HG02973 (cell line): Measurements from ENCODE around the gene HS3ST6.
"Not testable (repeated sequence)": the region's sequence is repeated elsewhere in the genome, so short reads cannot be mapped to it uniquely, and the experiment has no call there.

Experiments
- ATAC-seq: cut with Tn5 transposase; IDR thresholded peaks from one replicate; pipeline ENCODE4 v1.9.1; 2021; ENCODE audit warnings: moderate library complexity; ENCODE audit not compliant: unreplicated experiment

HS3ST6 gene

GRCh38 chr16:1908983-1909382 lies 9.2 kb downstream of the HS3ST6 start:
- no peak for ATAC-seq

DNA sequence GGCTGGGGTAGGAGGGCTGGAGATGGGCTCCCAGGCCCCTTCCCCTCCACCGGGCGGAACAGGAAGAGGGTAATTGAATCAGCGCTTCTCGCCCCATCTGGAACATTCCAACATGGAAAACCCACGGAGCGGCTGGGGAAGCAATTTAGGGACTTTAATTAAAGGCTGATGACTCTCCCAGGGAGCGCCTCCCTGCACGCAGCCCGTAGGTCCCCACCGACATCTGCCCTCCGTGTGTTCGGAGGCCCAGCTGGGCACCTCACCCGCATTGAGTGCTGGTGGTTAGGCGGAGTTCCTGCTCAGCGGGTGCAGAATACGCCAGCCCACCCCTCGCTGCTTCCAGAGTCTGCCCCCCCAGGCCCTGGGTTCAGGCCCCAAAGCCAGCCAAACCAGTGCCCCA lies 10.0 kb downstream of the HS3ST6 start:
- ATAC-seq: no peak

DNA sequence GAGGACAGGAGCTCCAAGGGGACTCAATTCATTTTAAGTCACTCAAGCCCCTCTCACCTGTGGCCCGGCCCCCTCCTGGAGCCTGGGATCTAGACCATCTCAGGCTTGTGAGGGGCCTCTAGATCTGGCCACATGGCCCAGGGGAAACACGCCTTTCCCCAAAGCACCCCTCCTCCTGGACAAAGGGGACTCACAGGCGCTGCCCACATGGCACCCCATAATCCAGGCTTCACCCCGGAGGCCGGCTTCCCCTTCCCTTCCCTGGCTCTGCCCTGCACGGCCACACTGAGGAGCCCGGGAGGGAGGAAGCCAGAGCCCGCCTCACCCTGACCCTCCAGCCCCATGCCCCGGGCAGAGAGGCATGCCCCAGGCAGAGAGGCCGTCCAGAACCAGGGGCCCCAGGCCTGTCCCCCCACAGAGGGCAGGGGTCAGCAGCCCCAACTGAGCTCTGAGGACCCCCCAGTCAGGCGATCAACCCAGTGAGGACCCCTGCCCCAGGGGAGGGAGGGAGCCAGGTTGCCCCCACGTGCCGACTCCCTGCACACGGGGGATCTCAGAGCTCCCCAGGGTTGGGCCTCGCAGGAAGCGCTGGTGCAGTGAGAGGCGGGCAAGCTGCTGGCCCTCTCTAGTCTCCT lies 10.9 kb downstream of the HS3ST6 start:
- no peak for ATAC-seq

- ATAC-seq: no peak
These were observed 11.4 kb downstream of the HS3ST6 start for GRCh38 chr16:1906846-1907165.

DNA sequence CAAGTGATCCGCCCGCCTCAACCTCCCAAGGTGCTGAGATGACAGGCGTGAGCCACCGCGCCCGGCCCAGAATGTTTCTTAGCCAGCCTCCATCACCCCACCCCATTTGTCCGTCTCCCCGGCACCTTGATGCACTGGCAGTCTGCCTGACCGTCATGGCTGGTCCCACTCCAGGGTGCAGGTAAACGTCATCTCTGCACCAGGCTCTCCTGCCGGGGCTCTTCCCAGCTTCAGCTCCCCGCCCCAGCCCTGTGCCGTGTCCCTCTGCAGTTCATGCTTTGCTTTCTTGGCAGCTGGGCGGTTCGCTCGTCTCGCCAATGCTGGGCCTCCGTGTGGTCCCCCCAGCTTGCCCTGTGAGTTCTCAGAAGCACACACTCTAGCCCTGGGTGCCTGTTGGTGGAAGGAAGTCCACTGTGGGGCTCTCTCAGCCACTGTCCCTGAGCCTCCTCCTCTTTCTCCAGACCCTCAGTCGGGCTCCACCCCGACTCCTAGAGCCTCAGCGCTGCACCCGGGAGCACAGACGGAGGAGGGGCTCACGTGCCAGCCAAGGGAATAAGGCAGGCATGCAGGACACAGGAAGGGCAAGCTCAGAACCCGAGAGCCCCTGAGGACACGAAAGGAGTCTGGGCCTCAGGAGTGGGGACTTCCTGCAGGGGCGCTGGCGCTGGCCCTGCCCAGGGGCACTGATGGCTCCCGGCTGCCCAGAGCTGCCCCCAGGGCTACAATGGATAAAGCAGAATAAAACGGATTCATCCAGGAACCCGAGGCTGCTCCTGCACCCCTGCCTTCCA lies 12.0 kb downstream of the HS3ST6 start:
- ATAC-seq: no peak

DNA sequence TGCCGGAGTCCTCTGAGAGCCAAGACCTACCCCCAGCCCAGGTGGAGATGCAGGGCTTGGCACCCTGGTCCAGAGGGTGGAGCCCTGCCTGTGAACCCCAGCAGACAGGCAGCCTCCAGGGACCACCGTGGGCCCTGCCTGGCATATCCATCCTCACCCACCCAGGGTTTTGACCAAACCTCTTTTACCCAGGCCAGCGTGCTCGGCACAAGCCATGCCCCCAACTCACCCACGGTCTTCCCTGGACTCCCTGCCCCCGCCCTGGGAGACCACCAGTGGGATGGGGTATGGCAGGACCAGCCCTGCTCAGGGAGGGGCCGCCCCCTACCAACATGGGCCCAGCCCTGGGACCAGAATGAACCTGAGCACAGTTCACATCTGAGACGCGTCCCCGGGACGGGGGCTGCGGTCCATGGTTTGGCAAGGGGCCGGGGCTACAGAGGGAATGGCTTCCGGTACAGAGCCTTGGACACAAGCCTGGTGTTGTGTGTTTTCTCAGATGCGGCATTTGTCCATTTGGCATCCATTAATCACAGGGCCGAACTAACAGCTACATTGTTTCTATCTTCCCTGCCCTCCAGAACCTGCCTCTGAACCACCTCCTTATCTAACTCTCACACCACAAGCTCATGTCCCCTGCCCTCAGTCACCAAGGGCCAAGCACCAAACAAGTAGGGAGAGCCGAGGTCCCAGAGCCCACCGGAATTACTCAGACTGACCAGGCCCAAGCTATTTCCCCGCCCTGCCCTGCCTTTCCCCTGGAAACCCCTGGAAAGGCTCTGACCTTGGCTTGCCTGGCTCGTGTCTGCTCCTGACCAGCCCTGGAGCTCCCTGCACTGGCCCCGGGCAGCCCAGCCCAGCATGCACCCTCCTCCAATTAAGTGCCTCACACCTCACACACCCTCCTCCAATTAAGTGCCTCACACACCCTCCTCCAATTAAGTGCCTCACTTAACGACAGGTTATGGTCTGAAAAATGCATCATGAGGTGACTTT lies 14.1 kb downstream of the HS3ST6 start:
- no peak for ATAC-seq

DNA sequence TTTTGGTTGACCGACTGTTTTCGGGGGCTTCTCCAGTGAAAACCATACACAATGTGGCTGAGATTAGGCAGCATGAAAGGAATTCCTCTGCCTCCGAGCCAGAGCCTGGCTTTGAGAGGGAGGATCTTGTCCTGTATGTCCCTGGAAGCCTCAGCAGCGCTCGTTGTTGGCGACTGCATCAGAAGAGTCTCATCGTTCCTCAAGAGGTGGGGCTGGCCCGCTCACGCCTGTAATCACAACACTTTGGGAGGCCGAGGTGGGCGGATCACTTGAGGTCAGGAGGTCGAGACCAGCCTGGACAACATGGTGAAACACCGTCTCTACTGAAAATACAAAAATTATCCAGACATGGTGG lies 15.0 kb downstream of the HS3ST6 start:
- no peak for ATAC-seq

GRCh38 chr16:1902547-1903219 lies 15.5 kb downstream of the HS3ST6 start:
- ATAC-seq: no peak

DNA sequence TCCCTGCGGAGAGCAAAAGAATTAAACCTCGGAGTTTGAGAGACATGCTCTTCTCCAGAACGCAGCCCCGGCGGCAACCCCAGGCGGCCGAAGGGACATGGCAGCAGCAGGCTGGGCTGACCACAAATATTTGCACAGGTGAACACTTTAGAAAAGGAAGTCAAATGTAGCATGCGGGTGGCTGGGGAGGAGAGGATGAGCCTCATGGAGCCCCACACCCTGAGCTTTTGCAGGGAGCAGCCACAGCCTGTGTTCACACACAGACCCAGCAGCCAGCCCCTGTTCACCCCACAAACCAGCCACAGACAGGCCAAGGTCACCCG lies 17.8 kb downstream of the HS3ST6 start:
- ATAC-seq: no peak

DNA sequence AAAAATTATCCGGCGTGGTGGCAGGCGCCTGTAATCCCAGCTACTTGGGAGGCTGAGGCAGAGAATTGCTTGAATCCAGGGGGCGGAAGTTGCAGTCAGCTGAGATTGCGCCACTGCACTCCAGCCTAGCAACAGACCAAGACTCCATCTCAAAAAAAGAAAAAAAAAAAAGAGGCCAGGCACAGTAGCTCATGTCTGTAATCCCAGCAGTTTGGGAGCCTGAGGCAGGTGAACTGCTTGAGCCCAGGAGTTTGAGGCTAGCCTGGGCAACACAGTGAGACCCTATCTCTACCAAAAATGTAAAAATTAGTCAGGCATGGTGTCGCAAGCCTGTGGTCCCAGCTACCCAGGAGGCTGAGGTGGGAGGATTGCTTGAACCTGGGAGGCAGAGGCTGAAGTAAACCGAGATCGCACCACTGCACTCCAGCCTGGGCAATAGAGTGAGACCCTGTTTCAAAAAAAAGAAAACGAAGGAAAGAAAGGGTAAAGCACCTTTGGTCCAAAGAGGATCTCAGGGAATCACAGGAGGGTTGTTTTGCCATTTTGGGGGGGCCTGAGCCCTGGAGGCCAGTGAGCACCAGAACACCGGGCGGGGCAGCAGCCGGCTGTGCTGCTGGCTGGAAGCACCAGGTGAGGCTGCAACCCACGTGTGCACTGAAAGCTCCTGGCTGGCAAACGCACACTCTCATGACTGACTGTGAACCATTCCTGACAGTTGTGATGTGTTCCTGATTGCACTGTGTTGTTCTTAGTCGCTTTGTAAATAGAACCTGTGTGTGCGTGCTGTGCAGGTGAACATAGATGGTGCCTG lies 18.4 kb downstream of the HS3ST6 start:
- no peak for ATAC-seq

DNA sequence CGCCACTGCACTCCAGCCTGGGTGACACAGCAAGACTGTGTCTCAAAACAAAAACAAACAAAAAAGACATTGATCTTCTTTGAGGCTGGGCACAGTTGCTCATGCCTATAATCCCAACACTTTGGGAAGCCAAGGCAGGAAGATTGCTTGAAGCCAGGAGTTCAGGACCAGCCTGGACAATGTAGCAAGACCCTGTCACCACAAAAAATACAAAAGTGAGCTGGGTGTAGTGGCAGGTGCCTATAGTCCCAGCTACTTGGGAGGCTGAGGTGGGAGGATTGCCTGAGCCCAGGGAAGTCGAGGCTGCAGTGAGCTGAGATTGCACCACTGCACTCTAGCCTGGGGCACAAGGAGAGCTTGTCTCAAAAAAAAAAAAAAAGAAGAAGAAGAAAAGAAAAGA lies 20.5 kb downstream of the HS3ST6 start:
- not testable (repeated sequence) for ATAC-seq

GRCh38 chr16:1895949-1896675 lies 22.1 kb downstream of the HS3ST6 start:
- ATAC-seq: no peak

- ATAC-seq: no peak
These were observed 23.1 kb downstream of the HS3ST6 start for GRCh38 chr16:1895068-1895467.

DNA sequence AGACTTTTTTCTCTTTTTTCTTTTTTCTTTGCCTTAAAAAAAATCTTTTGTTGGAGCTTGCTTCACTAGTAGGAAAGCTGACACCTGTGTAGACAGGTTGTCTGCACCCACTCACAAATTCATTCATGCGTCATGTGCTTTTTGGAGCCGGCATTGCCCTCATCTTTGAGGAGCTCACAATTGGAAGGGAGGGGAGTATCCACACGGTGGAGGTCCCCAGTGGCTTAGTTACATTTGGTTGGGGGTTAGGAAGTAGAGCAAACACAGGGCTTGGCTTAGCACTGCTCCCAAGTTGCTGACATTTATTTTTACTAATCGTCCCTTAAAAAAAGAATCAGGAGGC lies 27.5 kb downstream of the HS3ST6 start:
- ATAC-seq: no peak

DNA sequence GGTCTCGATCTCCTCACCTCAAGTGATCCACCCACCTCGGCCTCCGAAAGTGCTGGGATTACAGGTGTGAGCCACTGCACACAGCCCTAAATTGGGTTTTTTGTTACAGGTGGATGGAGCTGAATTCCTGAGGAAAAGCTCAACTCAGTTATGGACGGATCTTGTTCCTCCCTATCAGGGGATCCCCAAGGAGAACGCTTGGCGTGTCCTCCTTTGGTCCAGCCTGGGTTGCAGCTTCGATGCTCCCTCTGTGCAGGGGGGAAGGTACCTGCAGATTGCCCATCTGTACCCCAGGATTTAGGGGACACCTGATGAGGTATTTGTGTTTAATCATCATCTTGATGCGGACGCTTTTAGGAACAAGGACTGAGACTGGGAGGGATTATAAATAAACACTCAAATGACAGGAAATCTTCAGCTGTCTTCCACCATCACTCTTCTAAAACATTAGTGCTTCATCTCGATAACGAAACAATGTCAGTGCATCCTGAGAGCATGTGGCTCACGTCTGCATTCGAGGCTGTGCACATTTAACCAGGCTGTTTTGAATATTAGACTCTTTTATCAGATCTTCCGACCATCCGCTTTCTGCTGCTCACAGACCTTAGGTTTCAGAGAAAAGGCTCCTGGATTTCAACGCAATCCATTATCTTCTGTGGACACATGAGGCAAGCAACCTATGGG lies 28.0 kb downstream of the HS3ST6 start:
- no peak for ATAC-seq

DNA sequence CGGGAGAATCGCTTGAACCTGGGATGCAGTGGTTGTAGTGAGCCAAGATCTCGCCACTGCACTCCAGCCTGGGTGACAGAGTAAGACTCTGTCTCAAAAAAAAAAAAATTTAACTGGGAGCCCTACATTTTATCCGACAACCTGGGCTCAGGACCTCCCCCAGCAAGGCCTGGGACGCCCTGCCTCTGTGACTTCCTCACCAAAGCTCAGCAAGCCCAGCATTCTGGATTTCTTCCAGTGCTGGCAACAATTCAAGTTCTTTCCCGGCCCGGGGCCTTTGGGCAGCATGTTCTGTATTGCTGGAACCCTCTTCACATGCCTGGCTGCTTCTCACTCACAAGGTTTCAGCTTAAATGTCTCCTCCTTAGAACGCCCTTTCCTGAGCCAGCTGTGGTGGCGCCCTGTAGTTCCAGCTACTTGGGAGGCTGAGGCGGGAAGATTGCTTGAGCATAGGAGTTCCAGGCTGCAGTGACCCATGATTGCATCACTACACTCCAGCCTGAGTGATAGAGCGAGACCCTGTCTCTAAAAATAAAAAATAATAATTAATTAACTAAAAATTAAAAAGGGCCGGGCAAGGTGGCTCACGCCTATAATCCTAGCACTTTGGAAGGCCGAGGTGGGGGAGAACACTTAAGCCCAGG lies 30.4 kb downstream of the HS3ST6 start:
- ATAC-seq: no peak

GRCh38 chr16:1884889-1885288 lies 33.3 kb downstream of the HS3ST6 start:
- no peak for ATAC-seq

DNA sequence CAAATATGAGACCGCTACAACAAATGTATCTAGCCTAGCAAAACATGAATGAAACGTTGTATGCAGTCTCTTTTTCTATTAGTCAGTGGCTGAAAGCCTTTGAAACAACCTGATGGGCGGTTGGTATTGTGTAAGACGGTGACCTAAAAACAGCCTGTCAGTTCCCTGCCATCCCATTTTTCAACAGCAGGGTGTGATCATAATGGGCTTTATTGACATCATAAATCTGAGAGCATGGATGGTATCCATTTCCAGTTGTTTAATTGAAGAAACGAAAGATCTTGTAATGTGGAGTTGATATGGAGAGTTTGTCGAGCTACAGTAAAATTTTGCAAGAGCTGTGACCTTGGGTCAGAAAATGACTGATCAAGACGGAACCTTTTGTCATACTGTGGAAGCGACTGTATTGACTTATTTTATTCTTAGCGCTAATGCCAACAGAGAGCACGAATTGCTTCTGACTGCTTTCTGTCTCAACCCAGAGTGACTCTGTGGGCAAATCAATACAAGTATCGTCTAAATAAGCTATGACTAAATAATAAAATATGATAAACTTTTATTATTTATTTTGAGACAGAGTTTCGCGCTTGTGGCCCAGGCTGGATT lies 34.0 kb downstream of the HS3ST6 start:
- ATAC-seq: no peak
